Ishikawa (cell line): Measurements from ENCODE around the gene SERPINA1.

ENCODE experiments used
- REST ChIP-seq: IDR thresholded peaks from 2 replicates; pipeline ENCODE4 v1.6.1; 2012; ENCODE audit warnings: low read depth, mild to moderate bottlenecking
- TAF1 ChIP-seq: IDR thresholded peaks from 2 replicates; pipeline ENCODE4 v1.6.1; 2012; ENCODE audit warnings: low read depth, mild to moderate bottlenecking
- TEAD4 ChIP-seq: IDR thresholded peaks from 2 replicates; pipeline ENCODE4 v1.6.1; 2012

- TF ChIP-seq TEAD4 (no peak), REST (no peak), TAF1 (no peak)
Observed at GRCh38 chr14:94330432-94330831, 58.0 kb downstream of the SERPINA1 start.
